SK-N-SH (cell line): ENCODE data around the gene ZNF384. TPM values are rescaled to one million over a fixed set of nuclear protein-coding genes. Genes with fewer than 3 reads are reported as not detected.
A peak's percentile ranks its signal among the peaks of the same experiment; 100 is the strongest.

Experiments
- CTCF ChIA-PET: fragments of 300-600, 350-600 bp; formaldehyde crosslinking; extraction: SDS; loops from one replicate; lab custom pipeline; 2021; lab: Yijun Ruan, JAX
- POLR2A ChIA-PET: fragments of 350-600 bp; sonication (Branson Sonifier 250); formaldehyde crosslinking; extraction: SDS; loops from one replicate; lab custom pipeline; 2020; ENCODE audit warnings: antibody characterized with exemption, inconsistent platforms; lab: Yijun Ruan, JAX
- DNase-seq: peaks from one replicate; pipeline ENCODE4 v3.0.0; 2012
- H2AFZ ChIP-seq: fragments of 200-600 bp; sonication (generic); 2 replicates; pipeline ENCODE4 v1.8.1; 2016; ENCODE audit warnings: antibody characterized with exemption, mild to moderate bottlenecking, low read depth
- H3F3A ChIP-seq: fragments of 200-600 bp; sonication (generic); replicated peaks from 2 replicates; pipeline ENCODE3; 2016; ENCODE audit warnings: antibody characterized with exemption, mild to moderate bottlenecking; ENCODE audit not compliant: insufficient read depth
- H3K27ac ChIP-seq, 2 experiments: fragments of 200-500 bp in 1 of 2; fragments of 200-600 bp in 1 of 2; sonication (Bioruptor generic) in 1 of 2; sonication (generic), shearing (Covaris generic) in 1 of 2; 2 replicates each; pipeline versions ENCODE4 v1.5.1 to v1.6.1; 2014 to 2016; ENCODE audit warnings: low read depth in 2 of 2, inconsistent platforms in 1 of 2, low read length in 1 of 2, mild to moderate bottlenecking in 1 of 2, mixed read lengths in 1 of 2
- H3K27me3 ChIP-seq: fragments of 200-600 bp; sonication (generic), shearing (Covaris generic); 2 replicates; pipeline ENCODE4 v1.6.1; 2016; ENCODE audit warnings: mixed run types; ENCODE audit not compliant: insufficient read depth
- H3K36me3 ChIP-seq, 2 experiments: fragments of 200-500 bp in 1 of 2; fragments of 200-600 bp in 1 of 2; sonication (Bioruptor generic) in 1 of 2; sonication (generic) in 1 of 2; replicated peaks in 1 of 2; 2 replicates each; pipeline versions ENCODE3 to v1.5.1; 2014 to 2016; ENCODE audit warnings: low read length in 1 of 2, mild to moderate bottlenecking in 1 of 2; ENCODE audit not compliant: insufficient read depth in 2 of 2, control insufficient read depth in 1 of 2
- H3K4me1 ChIP-seq, 2 experiments: fragments of 200-500 bp in 1 of 2; fragments of 200-600 bp in 1 of 2; sonication (Bioruptor generic) in 1 of 2; sonication (generic), shearing (Covaris generic) in 1 of 2; 2 replicates each; pipeline versions ENCODE4 v1.5.1 to v1.6.1; 2014 to 2016; ENCODE audit warnings: low read depth in 1 of 2, low read length in 1 of 2, mixed run types in 1 of 2; ENCODE audit not compliant: insufficient read depth in 2 of 2, control insufficient read depth in 1 of 2
- H3K4me2 ChIP-seq: fragments of 200-600 bp; sonication (generic), shearing (Covaris generic); 2 replicates; pipeline ENCODE4 v1.6.1; 2017; ENCODE audit warnings: mixed run types
- H3K4me3 ChIP-seq, 2 experiments: fragments of 200-500 bp in 1 of 2; fragments of 200-600 bp in 1 of 2; sonication (Bioruptor generic) in 1 of 2; sonication (generic), shearing (Covaris generic) in 1 of 2; 2 replicates each; pipeline versions ENCODE4 v1.5.1 to v1.8.1; 2014 to 2016; ENCODE audit warnings: low read depth in 2 of 2, inconsistent platforms in 1 of 2, low read length in 1 of 2, mild to moderate bottlenecking in 1 of 2, mixed read lengths in 1 of 2, moderate library complexity in 1 of 2
- H3K79me2 ChIP-seq: fragments of 200-600 bp; sonication (generic); 2 replicates; pipeline ENCODE4 v1.8.1; 2017; ENCODE audit warnings: mild to moderate bottlenecking; ENCODE audit not compliant: insufficient read depth
- H3K9ac ChIP-seq: fragments of 200-600 bp; sonication (generic); 2 replicates; pipeline ENCODE4 v1.6.1; 2017; ENCODE audit warnings: mixed run types
- H3K9me2 ChIP-seq: fragments of 200-600 bp; sonication (generic); 2 replicates; pipeline ENCODE4 v1.6.1; 2017; ENCODE audit warnings: mixed run types
- H3K9me3 ChIP-seq: fragments of 200-600 bp; sonication (generic); 2 replicates; pipeline ENCODE4 v1.6.1; 2017; ENCODE audit warnings: mixed run types, mild to moderate bottlenecking, moderate library complexity
- H4K20me1 ChIP-seq: fragments of 200-600 bp; sonication (generic); 2 replicates; pipeline ENCODE4 v1.6.1; 2017; ENCODE audit warnings: mild to moderate bottlenecking, mixed run types; ENCODE audit not compliant: insufficient read depth
- CHD2 ChIP-seq: fragments of 150-350 bp; IDR thresholded peaks from 2 replicates; pipeline ENCODE4 v1.6.1; 2018; ENCODE audit warnings: low read length; ENCODE audit not compliant: partially characterized antibody
- CTCF ChIP-seq: fragments of 200-600 bp; sonication (generic); IDR thresholded peaks from 2 replicates; pipeline ENCODE4 v1.6.1; 2017; ENCODE audit warnings: antibody characterized with exemption, mild to moderate bottlenecking, moderate library complexity
- ELF1 ChIP-seq: IDR thresholded peaks from 2 replicates; pipeline ENCODE4 v1.4.0; 2012
- FOSL2 ChIP-seq: IDR thresholded peaks from 2 replicates; pipeline ENCODE4 v1.4.0; 2012; ENCODE audit warnings: low read depth, mild to moderate bottlenecking, moderate library complexity, borderline replicate concordance
- FOXJ3 ChIP-seq: sonication (generic); formaldehyde crosslinking; IDR thresholded peaks from 2 replicates; pipeline ENCODE4 v1.5.1; 2020; ENCODE audit warnings: mild to moderate bottlenecking, missing genetic modification reagents
- FOXM1 ChIP-seq: IDR thresholded peaks from 2 replicates; pipeline ENCODE4 v1.4.0; 2012; ENCODE audit warnings: low read depth, mild to moderate bottlenecking
- GABPA ChIP-seq: IDR thresholded peaks from 2 replicates; pipeline ENCODE4 v1.4.0; 2012; ENCODE audit warnings: low read depth, mild to moderate bottlenecking
- GATA2 ChIP-seq: sonication (generic); formaldehyde crosslinking; IDR thresholded peaks from 2 replicates; pipeline ENCODE4 v1.5.0; 2020; ENCODE audit warnings: mild to moderate bottlenecking, missing genetic modification reagents
- JUND ChIP-seq: IDR thresholded peaks from 2 replicates; pipeline ENCODE4 v1.4.0; 2012
- MAX ChIP-seq: IDR thresholded peaks from 2 replicates; pipeline ENCODE4 v1.4.0; 2012; ENCODE audit warnings: low read depth
- MXI1 ChIP-seq: IDR thresholded peaks from 2 replicates; pipeline ENCODE4 v1.6.1; 2012; ENCODE audit warnings: mild to moderate bottlenecking, low read depth, low read length, improper control_type of control experiment
- NFIC ChIP-seq: IDR thresholded peaks from 2 replicates; pipeline ENCODE4 v1.4.0; 2012; ENCODE audit warnings: borderline replicate concordance
- NRF1 ChIP-seq: IDR thresholded peaks from 2 replicates; pipeline ENCODE4 v1.6.1; 2012; ENCODE audit warnings: low read depth, mild to moderate bottlenecking, low read length
- POLR2AphosphoS5 ChIP-seq: IDR thresholded peaks from 2 replicates; pipeline ENCODE4 v1.6.1; 2012; ENCODE audit warnings: low read depth, low read length
- RAD21 ChIP-seq: IDR thresholded peaks from 2 replicates; pipeline ENCODE4 v1.6.1; 2012; ENCODE audit warnings: mild to moderate bottlenecking, low read length
- RCOR1 ChIP-seq: fragments of 150-350 bp; IDR thresholded peaks from 2 replicates; pipeline ENCODE4 v1.6.1; 2017; ENCODE audit warnings: antibody characterized with exemption, low read length
- REST ChIP-seq: IDR thresholded peaks from 2 replicates; pipeline ENCODE4 v1.6.1; 2012; ENCODE audit warnings: mild to moderate bottlenecking, low read depth, low read length, moderate library complexity
- SIN3A ChIP-seq: IDR thresholded peaks from 2 replicates; pipeline ENCODE4 v1.6.1; 2012; ENCODE audit warnings: low read depth, mild to moderate bottlenecking, low read length, moderate library complexity, borderline replicate concordance
- SMC3 ChIP-seq: IDR thresholded peaks from 2 replicates; pipeline ENCODE4 v1.6.1; 2012; ENCODE audit warnings: low read depth, low read length, improper control_type of control experiment
- TCF12 ChIP-seq: IDR thresholded peaks from 2 replicates; pipeline ENCODE4 v1.4.0; 2012
- USF1 ChIP-seq: IDR thresholded peaks from 2 replicates; pipeline ENCODE4 v1.4.0; 2012; ENCODE audit warnings: low read depth, borderline replicate concordance
- USF2 ChIP-seq: fragments of 150-350 bp; IDR thresholded peaks from 2 replicates; pipeline ENCODE4 v1.6.1; 2017; ENCODE audit warnings: antibody characterized with exemption, low read length, low read depth, borderline replicate concordance
- ZBTB33 ChIP-seq: IDR thresholded peaks from 2 replicates; pipeline ENCODE4 v1.4.0; 2012; ENCODE audit warnings: low read depth, borderline replicate concordance
- WGBS: methylation state at CpG from one replicate; pipeline ENCODE4 v1.1.6; 2017; ENCODE audit warnings: low lambda C conversion rate; 5-methylcytosine and 5-hydroxymethylcytosine counted together
- polyA plus RNA-seq, 3 experiments: library from polyadenylated mRNA; depleted of rRNA; stranded (reverse); fragments of >200 nt; gene quantifications; 2 replicates each; pipeline ENCODE4 v1.2.3, GENCODE V29; 2012

ZNF384 gene
- polyA plus RNA-seq, 1 of the 3 experiments (the other 2 are of a cell fraction): 64.9 TPM

GRCh38 chr12:6723607-6724408 lies 34.6 kb upstream of the ZNF384 start, which contains the start of gene COPS7A:
TSS of gene COPS7A (plus strand) at chr12:6724046. CDS start at chr12:6724657, 611 bp downstream.
- peak within 1 kb of the TSS; percentile 86 for H3K4me2 ChIP-seq
- H3K4me1 ChIP-seq: peaks cover 0 to 9% of the 10 kb centered on the region in 2 experiments; a peak in 1 of 4 replicates
- ChIA-PET CTCF (interaction anchor here (0.6 to 3.3 kb wide), 17 partner anchors 10 to 259 kb away, joined by 3 to 20 read pairs (median 4); partner anchors contain the start of genes C12orf57, MLF2, PTMS and RNU7-1), POLR2A (interaction anchor here (0.6 to 2.6 kb wide), 24 partner anchors 9 to 220 kb away, joined by 3 to 50 read pairs (median 4); partner anchors contain the start of genes C12orf57, CDCA3, GAPDH and MLF2)
- peaks cover 17% of the 10 kb centered on the region; the same call in 1 of the 2 replicates for H3K79me2 ChIP-seq
- no peaks in the 10 kb centered on the region for H3K9me2 ChIP-seq
- peak; percentile 96 for DNase-seq
- H3K27ac ChIP-seq: peak within 1 kb of the TSS; percentile 84 to 87
- WGBS: 2% methylated on average over 15 of the region's 49 CpGs
- no peaks in the 10 kb centered on the region for H4K20me1 ChIP-seq
- no peaks in the 10 kb centered on the region for H3K27me3 ChIP-seq
- peaks cover 17% of the 10 kb centered on the region for H3F3A ChIP-seq
- H3K4me3 ChIP-seq: peak within 1 kb of the TSS; percentile 57 to 65
- H2AFZ ChIP-seq: peak within 1 kb of the TSS; percentile 97
- H3K9me3 ChIP-seq: no peaks in the 10 kb centered on the region
- H3K36me3 ChIP-seq: peaks cover 9 to 15% of the 10 kb centered on the region in 2 experiments
- peak within 1 kb of the TSS; percentile 66 for H3K9ac ChIP-seq
- 0 out of 2 replicates have a peak, but pooled peaks have one; percentile 31 for TF ChIP-seq REST
- peak; percentile 62; the same call in 1 of the 2 replicates for TF ChIP-seq FOXJ3
- peak; percentile 67; the same call in 1 of the 2 replicates for TF ChIP-seq ZBTB33
- peak; percentile 91 for TF ChIP-seq ELF1
- TF ChIP-seq MAX: peak; percentile 100
- TF ChIP-seq JUND: no peak
- TF ChIP-seq NRF1: 0 out of 2 replicates have a peak, but pooled peaks have one; percentile 21
- no peak for TF ChIP-seq GATA2 (CRISPR knock-in tag)
- TF ChIP-seq SIN3A: no peak
- TF ChIP-seq MXI1: peak; percentile 97
- TF ChIP-seq TCF12: peak; percentile 30; the same call in 1 of the 2 replicates
- no peak for TF ChIP-seq RAD21
- peak; percentile 93 for TF ChIP-seq USF1
- TF ChIP-seq NFIC: no peak
- TF ChIP-seq USF2: peak; percentile 73
- TF ChIP-seq FOSL2: no peak
- TF ChIP-seq POLR2AphosphoS5: peak; percentile 57
- no peak for TF ChIP-seq CTCF
- peak; percentile 98 for TF ChIP-seq GABPA
- TF ChIP-seq RCOR1: no peak
- TF ChIP-seq CHD2: peak; percentile 80
- TF ChIP-seq FOXM1: no peak
- 0 out of 2 replicates have a peak, but pooled peaks have one; percentile 11 for TF ChIP-seq SMC3
